Psoas muscle (tissue), 8 donors: ENCODE measurements around the gene PLEKHA8. TPM values are rescaled to one million over a fixed set of nuclear protein-coding genes. Genes with fewer than 3 reads are reported as not detected.

Source experiments
- ATAC-seq, 4 donors: fragments of 200-7000 bp; cut with Tn5 transposase; one replicate each; pipeline ENCODE4 v1.9.1; 2020; ENCODE audit warnings: moderate library complexity in 3 of 4, mild to moderate bottlenecking in 2 of 4
- DNase-seq, 2 donors: peaks; one replicate each; pipeline ENCODE4 v3.0.0-alpha.2; 2020
- H3K27ac ChIP-seq: fragments of 200-600 bp; one replicate; pipeline ENCODE4 v1.8.0; 2022
- H3K27me3 ChIP-seq, 3 donors: fragments of 200-600 bp in 1 of 3; one replicate each; pipeline versions ENCODE4 v1.6.1 to v1.8.0; 2013 to 2022; ENCODE audit warnings: low read length in 2 of 3, mild to moderate bottlenecking in 2 of 3, moderate library complexity in 1 of 3; ENCODE audit not compliant: insufficient read depth in 3 of 3
- H3K36me3 ChIP-seq, 2 donors: fragments of 200-600 bp in 1 of 2; one replicate each; pipeline versions ENCODE4 v1.6.1 to v1.8.0; 2013 to 2022; ENCODE audit warnings: low read depth in 1 of 2, mild to moderate bottlenecking in 1 of 2, moderate library complexity in 1 of 2; ENCODE audit not compliant: insufficient read depth in 1 of 2
- H3K4me1 ChIP-seq: fragments of 200-600 bp; one replicate; pipeline ENCODE4 v1.8.0; 2022
- H3K4me3 ChIP-seq: fragments of 200-600 bp; one replicate; pipeline ENCODE4 v1.8.0; 2022; ENCODE audit warnings: mild to moderate bottlenecking
- H3K9me3 ChIP-seq: fragments of 200-600 bp; one replicate; pipeline ENCODE4 v1.8.0; 2022
- CTCF ChIP-seq: fragments of 200-600 bp; IDR thresholded peaks from one replicate; pipeline ENCODE4 v1.8.0; 2022; ENCODE audit warnings: antibody characterized with exemption
- WGBS, 3 donors: extraction: QIAGEN DNeasy Blood & Tissue Kit; methylation state at CpG; one replicate each; pipeline versions ENCODE4 v1.1.6 to v1.1.7; 2013; 5-methylcytosine and 5-hydroxymethylcytosine counted together
- intact Hi-C, 2 donors: fragments of 100-400 bp; cut with DNase I; formaldehyde crosslinking; loops; one replicate each; pipeline versions ENCODE4 v1.11.0 to v1.14.2; 2022
- polyA plus RNA-seq, 3 donors: library from polyadenylated mRNA; stranded (reverse); fragments of 200-250 nt; gene quantifications; one replicate each; pipeline ENCODE4 v1.2.3, GENCODE V29; 2013
- total RNA-seq, 4 donors: library from RNA; stranded (reverse); fragmentation: NEBNext Ultra II Directional in 2 of 4; extraction: Animal tissue kit (Norgen Biotek cat#: 25700) in 2 of 4; gene quantifications; one replicate each; pipeline versions ENCODE4 v1.2.1 to v1.2.4, GENCODE V29; 2021 to 2023
- donor health status: healthy with polysubstance abuse.
- donor health status: DM: no; HTN: no; CAD: no; lungs with moderate emphysema.
- donor health status: Bipolar disorder and iron deficiency.
- donor health status: healthy.
- donor health status: DM: yes; HTN: yes; CAD: no.
- donor health status: DM: no; HTN: no; CAD: no.
- donor health status: DM: no; HTN: no; CAD: no.
- donor health status: DM: yes; HTN: yes; CAD: no.

Gene PLEKHA8
- total and polyA plus RNA-seq, 7 donors = 1.3 to 4.0 (median 3.7) TPM

GRCh38 chr7:30026229-30027064, 1.8 kb upstream of the PLEKHA8 start, which contains the start of gene FKBP14:
TSS of gene FKBP14 (minus strand) at chr7:30026702. CDS start at chr7:30026508, 194 bp downstream.
- Histone ChIP-seq H3K27me3 (no peaks in the 10 kb centered on the region), H3K4me1 (peaks cover 26% of the 10 kb centered on the region), H3K4me3 (peak within 1 kb of the TSS; percentile 94), H3K27ac (peak within 1 kb of the TSS; percentile 94), H3K9me3 (no peaks in the 10 kb centered on the region), H3K36me3 (no peaks in the 10 kb centered on the region)
- intact Hi-C loops = loop anchor here in 1 of 2 donors (5.0 kb wide), 2 partner anchors 36 to 219 kb away; partner anchors contain the start of gene WIPF3
- WGBS, 3 donors = 0% methylated on average over 35 of the region's 35 CpGs
- TF ChIP-seq CTCF = no peak
- peak; percentile 92 to 97 (median 93) for ATAC-seq
- peak; percentile 97 to 98 for DNase-seq

GRCh38 chr7:30027065-30027456, 1.2 kb upstream of the PLEKHA8 start:
- Histone ChIP-seq H3K4me3 (peak overlapping the region; percentile 94), H3K27me3 (no peaks in the 10 kb centered on the region), H3K27ac (peak overlapping the region; percentile 94), H3K36me3 (no peaks in the 10 kb centered on the region), H3K9me3 (no peaks in the 10 kb centered on the region), H3K4me1 (peaks cover 30% of the 10 kb centered on the region)
- TF ChIP-seq CTCF = no peak
- DNase-seq (no peak), ATAC-seq (peak in 3 of 4 donors; percentile 26 to 50 (median 36))
- WGBS, 3 donors = 0 to 1% (median 1%) methylated on average over 10 of the region's 10 CpGs
- intact Hi-C loops = loop anchor here in 1 of 2 donors (5.0 kb wide), 2 partner anchors 35 to 220 kb away; partner anchors contain the start of gene WIPF3

- no peaks in the 10 kb centered on the region for H3K36me3 ChIP-seq
- no peak for TF ChIP-seq CTCF
- ATAC-seq (peak in 1 of 4 donors; percentile 1), DNase-seq (no peak)
- intact Hi-C loops = loop anchor here in 1 of 2 donors (5.0 kb wide), 2 partner anchors 35 to 220 kb away; partner anchors contain the start of gene WIPF3
- no peaks in the 10 kb centered on the region for H3K9me3 ChIP-seq
- H3K4me3 ChIP-seq = peak overlapping the region; percentile 94
- peak overlapping the region; percentile 94 for H3K27ac ChIP-seq
- H3K27me3 ChIP-seq = no peaks in the 10 kb centered on the region
- 2 to 3% (median 2%) methylated on average over 9 of the region's 9 CpGs for WGBS, 3 donors
- peaks cover 37% of the 10 kb centered on the region for H3K4me1 ChIP-seq
Measured at GRCh38 chr7:30027740-30028215, 434 bp upstream of the PLEKHA8 start.

- intact Hi-C loops = loop anchor here in 1 of 2 donors (5.0 kb wide), 2 partner anchors 33 to 222 kb away; partner anchors contain the start of gene WIPF3
- no peaks in the 10 kb centered on the region for H3K27me3 ChIP-seq
- peak in 1 of 2 donors; percentile 75 for DNase-seq
- H3K36me3 ChIP-seq = no peaks in the 10 kb centered on the region
- ATAC-seq = peak; percentile 13 to 27 (median 24)
- peak overlapping the region; percentile 94 for H3K4me3 ChIP-seq
- no peaks in the 10 kb centered on the region for H3K9me3 ChIP-seq
- TF ChIP-seq CTCF = no peak
- peaks cover 38% of the 10 kb centered on the region for H3K4me1 ChIP-seq
- WGBS, 3 donors = 0 to 1% (median 0%) methylated on average over 37 to 42 of the region's 42 CpGs
- H3K27ac ChIP-seq = peak overlapping the region; percentile 94
Measured at GRCh38 chr7:30028749-30029635, 780 bp downstream of the PLEKHA8 start.
